NCI-H69 (cell line): ENCODE measurements around the gene IFNG-AS1.

Source experiments
- DNase-seq: peaks from one replicate; lab custom pipeline; 2025; lab: John Stamatoyannopoulos, UW

IFNG-AS1 gene

DNA sequence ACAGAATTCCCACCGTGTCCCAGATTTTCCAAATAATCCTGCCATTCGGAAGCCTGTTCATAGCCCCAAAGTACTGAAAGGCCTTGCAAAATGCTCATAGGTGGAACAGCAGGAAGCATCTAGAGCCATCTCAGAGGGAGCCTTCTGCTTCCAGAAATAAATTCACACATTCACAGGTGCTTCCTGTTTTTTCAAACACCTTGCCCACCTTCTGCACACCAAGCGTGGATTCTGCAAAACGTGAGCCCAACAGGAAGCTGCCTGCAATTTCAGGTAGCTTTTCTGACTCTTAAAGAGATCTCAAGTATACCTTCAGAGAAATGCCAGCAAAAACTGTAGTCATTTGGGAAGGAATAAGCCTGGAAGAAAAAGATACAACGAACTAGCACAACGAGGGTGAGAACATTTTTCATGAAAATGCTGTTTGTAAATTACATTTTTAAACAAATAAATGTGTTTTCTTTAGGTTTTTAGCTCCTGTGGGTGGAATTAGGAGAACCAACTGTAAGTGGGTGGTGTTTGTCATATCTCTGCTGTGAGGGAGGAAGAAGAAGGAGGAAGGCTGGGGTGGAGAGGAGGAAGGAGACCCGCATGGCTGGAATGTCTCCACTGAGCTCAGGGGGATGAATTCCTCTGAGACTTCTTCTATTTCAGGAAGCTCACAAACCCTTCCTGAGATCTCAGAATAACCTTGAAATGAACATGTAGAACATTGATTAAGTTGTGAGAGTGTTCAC lies at the start of gene IFNG-AS1:
Gene IFNG-AS1, plus strand, starts transcription at position 264 of the 737 bp plus-strand sequence.
- peak; percentile 23 for DNase-seq

DNA sequence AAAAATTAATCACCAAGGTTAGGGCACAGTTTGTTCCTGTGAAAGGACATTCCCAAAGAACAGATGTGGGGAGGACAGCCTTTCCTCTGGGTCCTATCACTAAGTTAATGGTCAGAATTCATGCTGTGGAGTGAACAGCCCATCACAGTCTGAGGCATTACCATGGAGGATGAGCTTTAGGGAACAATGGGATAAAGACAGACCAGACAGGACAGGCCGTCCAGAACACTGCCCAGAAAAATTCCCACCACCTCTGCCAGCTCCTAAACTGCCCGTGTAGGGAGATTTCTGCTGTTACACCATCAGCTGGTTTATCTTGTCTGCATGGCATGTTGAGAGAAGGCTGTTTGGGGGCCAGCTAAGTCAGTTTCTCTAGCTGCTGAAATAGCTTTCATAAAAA lies 49.6 kb upstream of the IFNG-AS1 start:
- DNase-seq: no peak

DNA sequence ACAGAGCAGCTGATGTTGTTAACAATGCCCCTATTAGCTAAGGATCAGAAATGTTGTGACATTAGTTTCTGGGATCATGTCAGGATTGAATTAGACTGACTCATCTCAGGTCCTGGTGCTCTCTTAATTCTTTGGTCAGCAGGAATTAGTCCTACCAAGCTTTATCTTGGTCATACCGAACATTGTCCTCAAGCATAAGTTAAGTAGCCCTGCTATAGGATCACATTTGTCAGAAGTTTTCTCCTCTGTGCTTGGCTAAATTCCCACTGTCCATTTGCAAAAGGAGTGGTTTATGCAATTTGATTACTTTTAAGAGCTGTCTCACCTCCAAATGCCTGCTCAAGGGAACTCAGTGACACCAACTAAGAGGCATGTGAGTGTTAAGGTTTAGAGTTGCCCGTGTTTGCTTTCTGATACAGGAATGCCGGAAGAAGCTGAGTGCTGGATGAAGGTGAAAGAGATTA lies 48.4 kb upstream of the IFNG-AS1 start:
- no peak for DNase-seq

DNA sequence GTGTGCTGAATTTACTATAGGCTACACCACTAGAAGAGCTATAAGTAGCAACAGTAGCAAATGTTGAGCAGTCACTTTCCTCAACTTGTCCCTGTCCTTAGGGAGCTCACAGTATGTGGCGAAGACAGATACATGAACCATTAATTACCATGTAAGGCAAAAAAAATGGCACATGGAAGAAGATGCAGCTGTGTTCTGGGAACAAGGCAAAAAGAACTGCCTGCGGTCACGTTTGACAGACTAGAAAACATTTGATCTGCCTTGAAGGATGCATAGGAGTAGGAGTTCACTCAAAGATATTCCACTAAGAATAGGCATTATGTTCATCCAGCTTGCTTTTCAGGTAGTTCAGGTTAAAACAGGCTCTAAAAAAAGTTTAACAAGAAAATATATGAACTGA lies 46.5 kb upstream of the IFNG-AS1 start:
- DNase-seq: peak; percentile 63

DNA sequence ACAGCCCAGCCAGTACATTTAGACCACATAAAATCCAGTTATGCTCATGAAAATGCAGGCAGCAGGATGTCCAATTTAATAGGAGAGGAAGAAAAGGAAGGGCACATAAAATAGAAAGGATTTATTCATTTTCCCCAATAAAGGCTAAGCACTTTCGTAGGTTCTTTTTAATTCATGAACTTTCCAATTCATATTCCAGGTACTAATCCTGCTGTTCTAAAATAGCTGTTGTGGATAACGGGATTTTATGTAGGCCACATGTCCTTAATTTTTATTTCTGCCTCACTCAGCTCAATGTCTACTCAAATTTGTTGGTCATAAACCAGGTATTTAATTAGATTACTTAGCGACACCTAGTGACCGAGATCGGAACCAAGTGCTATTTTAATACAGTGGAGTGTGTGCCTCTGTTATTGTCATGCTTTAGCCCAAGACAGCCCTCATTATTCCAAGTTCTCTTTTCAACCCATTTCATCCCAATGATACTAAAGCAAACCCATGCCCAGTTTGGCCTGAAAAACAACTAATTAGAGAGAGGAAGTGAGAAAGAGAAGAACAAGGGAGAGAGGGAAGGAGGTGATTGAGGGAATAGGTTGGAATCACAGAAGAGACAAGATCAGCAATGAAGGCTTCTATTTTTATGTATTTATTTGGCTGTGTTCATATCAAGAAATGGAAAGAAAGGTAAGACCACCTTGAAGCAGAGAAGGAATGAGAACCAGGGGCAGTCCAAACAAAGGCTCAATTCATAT lies 45.9 kb upstream of the IFNG-AS1 start:
- DNase-seq: peak; percentile 80

DNA sequence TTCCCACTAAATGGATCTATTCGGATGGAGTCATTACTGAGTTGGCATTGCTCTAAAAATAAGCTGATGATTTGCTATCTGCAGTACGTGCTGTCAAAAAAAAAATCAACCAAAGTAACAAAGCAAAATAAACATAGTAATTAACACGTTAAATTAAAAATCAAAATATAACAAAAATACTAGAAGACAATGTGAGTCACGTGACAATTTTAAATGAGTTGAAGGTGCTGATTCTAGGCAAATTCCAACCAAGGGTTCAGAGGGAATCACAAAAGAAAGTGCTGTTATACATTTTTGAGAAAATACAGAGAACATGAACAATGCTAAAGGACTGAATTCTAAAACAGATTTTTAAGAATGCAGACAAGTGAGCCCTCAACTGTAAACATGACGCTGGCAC lies 45.2 kb upstream of the IFNG-AS1 start:
- DNase-seq: no peak

DNA sequence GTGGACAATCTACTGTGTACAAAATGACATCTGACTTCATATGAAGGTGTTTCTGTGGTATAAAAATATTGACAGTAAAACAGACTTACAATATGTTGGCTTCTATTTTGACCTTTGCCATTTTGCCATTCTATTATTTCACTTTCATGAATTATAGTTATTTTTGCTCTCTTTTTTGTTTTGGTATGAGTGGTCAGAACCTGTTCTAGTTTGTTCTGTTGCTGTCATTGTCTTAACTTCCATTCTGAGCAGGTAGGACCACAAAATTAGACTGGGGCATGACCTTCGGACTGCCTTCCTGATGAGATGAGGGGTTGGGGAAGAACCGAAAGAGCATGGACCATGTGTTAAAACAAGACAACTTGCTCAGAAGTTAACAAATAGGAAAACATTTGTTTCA lies 36.5 kb upstream of the IFNG-AS1 start:
- DNase-seq: no peak

DNA sequence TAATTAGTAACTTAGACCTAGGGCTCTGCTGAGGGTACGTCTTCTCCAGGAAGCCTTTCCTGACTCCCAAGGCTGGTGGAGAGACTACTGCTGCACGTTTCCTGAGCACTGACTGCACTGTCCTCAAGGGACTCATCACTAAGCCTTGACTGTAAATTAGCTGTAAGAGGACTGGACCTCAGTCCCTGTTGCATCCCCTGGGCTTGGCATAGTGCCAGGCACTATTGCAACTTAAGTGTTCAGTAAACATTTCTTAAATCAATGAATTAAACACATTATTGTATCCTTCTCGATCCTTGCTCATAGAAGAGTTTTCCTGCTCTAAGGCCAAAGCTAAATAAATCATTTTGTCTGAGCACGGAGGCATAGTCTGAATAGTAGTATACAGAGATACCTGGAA lies 31.9 kb upstream of the IFNG-AS1 start:
- peak; percentile 86 for DNase-seq

DNA sequence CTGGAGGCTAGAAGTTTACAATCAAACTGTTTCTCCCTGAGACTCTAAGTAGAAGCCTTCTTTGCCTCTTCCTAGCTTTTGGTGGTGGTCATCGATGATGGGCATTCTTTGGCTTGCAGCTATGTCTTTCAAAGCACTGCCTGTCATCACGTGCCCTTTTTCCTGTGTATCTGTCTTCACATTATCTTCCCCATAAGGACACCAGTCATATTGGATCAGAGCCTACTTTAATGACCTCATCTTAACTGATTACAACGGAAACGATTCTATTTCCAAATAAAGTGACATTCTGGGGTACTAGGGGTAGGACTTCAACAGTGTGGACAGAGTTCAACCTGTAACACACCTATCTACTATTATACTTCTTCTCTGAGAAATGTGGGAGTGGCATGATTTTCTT lies 31.1 kb upstream of the IFNG-AS1 start:
- no peak for DNase-seq

DNA sequence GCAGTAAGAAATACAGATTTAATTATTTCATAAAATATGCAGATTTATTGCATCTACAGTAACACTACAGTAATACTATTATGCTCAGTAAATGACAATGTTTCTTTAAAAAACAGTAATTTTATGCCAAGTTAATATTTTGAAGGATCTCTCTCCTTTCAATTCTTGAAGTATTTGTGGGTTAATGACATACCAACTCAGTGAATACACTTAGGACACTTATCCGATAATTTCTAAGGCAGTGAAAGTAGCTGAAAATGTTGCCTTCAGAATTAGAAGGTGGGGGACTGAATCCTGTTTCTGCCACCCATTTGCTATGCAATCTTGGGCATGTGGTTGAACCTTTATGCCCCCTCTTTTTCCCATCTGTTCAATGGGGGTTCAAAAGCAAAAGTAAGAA lies 24.8 kb upstream of the IFNG-AS1 start:
- DNase-seq: no peak

DNA sequence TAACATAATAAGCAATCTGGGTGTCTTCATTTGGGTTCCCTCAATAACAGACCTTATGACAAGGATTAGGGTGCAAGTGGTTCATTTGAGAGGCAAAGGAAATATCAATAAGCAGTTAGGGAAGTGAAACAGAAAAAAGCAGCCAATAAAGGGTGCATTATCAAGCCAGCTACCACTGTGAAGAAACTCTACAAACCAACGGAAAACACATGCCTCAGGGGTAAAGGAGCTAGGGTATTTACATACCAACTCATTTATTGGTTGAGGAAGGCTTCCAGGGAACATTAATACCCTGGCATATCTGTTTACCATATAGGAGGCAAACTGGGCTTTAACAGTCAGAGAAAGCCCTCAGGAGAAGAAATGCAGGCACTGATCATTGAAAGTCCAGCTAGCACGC lies 22.7 kb upstream of the IFNG-AS1 start:
- peak; percentile 64 for DNase-seq

DNA sequence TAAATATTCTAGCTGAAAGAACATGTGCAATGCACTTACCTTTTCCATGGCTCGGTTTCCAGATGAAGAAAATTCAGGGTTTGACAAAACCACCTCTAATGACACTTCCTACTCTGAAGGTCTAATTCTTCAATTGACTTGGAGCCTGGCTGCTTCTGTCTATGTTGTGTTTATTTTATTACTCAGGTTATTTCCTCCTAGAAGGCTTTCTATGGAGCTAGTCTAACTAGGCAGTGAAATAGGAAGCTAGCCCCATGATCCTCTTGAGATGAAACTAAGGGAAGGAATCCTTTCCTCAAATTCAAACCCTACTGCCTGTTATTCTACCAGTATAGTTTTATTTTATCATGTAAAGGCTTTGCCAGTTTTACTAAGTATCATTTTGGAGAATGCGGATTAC lies 20.9 kb upstream of the IFNG-AS1 start:
- DNase-seq: peak; percentile 10

DNA sequence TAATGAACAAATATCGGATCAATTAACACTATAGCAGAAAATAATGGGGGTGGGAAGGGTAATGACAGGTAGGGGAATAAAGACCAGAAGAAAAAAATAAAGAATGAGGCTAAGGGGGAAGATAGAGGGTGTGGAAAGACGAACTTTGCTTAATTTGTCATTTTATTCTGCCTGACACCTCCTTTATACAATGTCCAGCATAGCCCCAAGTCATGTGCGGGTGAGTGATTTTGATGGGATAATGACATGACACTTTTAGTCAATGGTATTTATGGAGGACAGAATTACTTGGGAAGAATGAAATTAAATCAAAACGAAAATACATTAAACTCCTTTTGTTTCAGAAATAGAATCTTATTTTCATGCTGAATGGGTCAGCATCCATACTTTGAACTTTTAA lies 20.5 kb upstream of the IFNG-AS1 start:
- DNase-seq: no peak

DNA sequence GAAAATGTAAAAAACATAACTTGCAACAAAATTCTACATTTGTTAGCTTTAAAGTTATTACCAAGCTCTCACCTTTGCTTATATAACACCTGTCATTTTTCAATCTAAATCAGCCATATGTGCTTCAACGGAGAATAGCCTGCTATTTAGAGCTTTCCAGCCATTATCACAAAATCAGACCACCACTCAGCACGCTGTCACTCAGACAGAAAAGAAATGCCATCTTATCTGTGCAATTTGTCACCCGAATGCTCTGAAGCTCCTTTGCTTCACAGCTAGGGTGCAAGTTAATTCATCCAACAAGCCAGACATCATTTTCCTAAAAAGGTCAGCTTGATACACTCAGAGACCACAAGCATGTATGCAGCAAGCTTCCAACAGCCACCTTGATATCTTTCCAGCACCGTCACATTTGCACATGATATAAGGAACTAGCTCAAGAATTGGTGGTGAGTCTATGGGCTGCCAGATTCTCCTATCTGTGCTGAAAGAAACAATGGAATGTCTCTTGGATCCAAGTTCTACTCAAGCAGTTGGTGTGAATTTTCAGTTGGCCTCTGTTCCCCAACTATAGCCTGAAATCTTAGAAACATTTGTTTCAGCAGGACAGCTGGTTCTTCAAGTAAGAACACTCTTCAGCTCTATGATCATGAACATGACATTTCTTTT lies 20.0 kb upstream of the IFNG-AS1 start:
- DNase-seq: no peak

DNA sequence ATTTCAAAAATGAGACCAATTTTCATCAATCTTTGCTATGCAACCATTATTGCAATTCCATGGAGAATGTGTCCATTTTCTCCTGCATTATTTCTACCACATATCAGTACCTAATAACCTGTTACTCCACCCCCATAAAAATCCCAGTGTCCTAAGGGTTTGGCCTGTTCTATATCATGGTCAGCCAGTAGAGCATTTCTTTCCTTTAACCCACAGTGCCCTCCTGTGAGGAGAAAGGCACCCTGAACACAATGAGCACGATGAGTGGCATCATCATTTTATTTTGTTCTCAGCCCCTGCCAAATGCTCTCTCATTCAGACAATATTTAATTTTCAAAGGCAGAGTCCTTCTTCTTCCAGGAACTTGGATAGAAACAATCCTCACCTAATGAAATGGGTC lies 11.6 kb upstream of the IFNG-AS1 start:
- no peak for DNase-seq

DNA sequence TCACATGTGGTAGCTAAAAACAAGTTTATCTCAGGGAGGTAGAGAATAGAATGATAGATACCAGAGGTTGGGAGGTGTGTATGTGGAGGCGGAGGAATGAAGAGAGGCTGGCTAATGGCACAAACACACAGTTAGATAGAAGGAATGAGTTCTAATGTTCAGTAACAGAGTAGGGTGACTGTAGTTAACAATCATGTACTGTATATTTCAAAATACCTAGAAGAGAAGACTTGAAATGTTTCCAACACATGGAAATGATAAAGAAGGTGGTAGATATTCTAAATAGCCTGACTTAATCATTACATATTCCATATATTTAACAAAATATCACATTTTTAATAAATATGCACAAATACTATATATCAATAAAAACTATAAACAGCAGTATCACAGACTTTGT lies 8.9 kb upstream of the IFNG-AS1 start:
- no peak for DNase-seq

DNA sequence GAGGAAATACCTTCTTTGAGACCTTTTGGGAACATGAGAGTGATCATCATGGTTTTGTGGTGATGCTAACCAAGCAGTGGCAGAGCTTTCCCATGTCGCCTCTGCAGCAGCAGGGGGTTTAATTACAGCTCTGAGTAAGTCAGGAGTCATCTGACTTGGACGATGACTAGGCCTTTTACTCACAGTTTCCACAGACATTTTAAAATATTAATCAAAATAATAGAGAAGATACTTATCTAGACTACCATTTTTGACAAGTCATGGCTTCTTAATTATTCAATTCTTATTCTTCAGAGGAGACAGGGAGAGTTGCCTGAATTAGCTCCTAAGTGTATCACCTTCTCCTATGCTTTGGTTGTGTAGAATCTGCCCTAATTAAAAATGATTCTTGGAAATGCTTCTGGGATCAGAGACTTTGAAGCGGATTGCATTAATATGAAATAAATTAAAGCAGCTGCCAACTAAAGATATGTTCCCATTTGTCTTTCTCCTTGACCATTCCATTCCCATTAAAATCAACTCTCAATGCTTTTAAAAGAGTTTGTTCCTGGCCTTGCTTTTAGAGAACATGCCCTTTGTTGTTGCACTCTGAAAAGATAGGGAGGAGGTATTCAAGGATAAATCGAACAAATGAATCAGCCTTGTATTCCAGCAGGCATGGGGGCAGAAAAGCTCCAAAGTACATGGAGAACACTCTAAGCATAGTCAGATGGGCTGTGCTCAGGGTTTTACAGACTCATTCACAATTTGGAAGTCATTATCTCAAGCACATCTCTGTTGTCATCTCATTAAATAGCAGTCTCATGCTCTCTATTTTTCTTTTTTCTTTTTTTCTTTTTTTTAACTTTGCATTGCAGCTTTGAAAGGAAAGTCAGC lies 7.7 kb upstream of the IFNG-AS1 start:
- peak; percentile 68 for DNase-seq

DNA sequence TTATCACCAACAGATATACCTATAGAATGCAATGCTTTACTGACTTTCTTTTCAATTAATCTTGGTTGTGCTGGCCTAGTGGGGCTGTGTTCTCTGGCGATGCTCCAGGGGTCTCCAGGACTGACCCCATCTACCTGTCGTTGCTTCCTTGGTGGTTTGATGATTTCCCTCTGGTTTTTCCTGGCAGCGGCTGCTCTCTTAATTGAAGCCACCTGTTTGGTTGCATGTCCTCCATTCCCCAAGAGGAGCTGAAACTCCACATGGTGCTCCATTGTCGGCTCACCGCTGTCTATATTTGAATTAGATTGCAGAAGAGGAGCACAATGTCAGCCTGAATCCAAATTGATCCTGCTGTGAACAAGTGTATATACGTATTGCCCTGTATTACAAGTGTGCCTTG lies 7.1 kb upstream of the IFNG-AS1 start:
- DNase-seq: peak; percentile 93

DNA sequence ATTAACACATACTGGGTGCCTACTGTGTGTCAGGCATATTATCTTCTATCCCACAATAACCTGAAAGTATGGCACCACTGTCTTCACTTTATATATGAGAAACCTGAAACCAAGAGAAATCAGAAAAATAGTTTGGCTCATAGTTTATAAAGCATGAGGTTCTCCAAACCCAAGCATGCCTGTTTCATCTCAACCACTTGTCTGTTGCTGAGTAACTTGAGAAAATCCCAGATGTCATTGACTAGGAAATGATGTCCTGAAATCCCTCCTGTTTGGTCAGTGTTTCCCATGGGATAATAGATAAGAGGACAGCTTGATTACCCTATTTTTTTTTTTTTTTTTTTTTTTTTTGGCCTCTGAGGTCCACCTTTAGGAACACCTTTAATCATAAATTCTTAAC lies 2.6 kb upstream of the IFNG-AS1 start:
- DNase-seq: no peak

DNA sequence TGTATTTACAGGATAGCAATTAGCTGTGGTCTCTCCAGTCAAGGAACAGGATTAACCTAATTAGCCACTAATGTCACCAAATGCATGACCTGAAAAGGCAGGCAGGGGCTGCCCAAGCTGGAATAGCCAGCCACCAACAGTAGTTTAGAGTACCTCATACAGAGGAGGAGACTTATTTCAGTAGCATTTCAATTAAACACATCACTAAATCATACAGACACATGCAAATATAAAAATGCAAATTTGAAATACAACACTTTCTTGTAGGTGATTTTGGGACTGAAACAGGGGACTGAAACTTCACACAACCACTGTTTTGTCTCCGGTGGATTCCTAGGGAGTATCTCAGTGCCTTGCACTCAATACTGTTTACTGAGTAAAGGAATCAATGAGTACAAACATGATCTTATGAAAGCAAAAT lies 636 bp upstream of the IFNG-AS1 start:
- DNase-seq: peak; percentile 10

DNA sequence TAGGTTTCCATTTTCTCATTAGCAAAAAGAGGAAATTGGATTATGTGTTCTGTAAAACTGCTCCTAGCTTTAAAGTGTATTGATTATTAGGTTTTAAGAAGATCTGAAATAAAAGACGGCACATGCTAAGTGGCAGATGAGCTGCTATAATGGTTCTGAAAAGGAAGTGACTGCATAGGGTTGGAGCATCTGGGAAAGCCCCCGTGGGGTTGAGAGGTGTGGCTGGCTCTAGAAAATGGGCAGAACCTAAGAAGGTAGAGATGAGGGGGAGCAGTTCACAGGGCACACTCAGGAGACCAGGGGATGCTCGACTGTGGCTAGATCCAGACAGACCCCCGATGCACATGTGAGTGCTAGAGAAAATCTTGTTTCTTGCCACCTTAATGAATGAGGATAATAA lies 1.9 kb downstream of the IFNG-AS1 start:
- DNase-seq: no peak

DNA sequence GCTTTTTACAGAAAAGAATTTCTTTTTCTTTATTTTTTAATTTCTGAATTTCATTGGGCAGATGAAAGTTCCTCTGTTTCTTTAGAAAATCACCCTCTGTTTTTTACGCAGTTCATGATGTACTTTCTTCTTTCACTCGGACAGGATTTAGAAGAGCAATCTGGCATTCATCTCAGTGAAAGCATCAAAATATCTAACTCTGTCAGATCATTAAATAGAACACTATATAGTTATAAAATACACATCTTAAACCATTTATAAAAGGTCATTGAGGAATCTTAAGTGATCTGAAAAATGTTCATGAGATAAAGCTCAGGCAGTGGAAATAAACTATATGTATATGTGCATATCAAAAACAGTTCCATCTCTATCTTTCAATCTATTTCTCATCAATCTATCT lies 3.9 kb downstream of the IFNG-AS1 start:
- no peak for DNase-seq
